Small intestine (tissue), 7 donors: ENCODE data around the gene HIBCH. TPM values are rescaled to one million over a fixed set of nuclear protein-coding genes. Genes with fewer than 3 reads are reported as not detected.

Source experiments
- DNase-seq, 2 donors: peaks; one replicate each; pipeline versions ENCODE4 v3.0.0 to v3.0.0-alpha.2; 2013
- FAIRE-seq: peaks from 2 replicates; lab custom pipeline; 2012; peaks lifted over from hg19 to GRCh38; lab: Jason Lieb, UNC
- H3K27ac ChIP-seq, 3 donors: one replicate each; pipeline ENCODE4 v1.5.1; 2013; ENCODE audit warnings: low read length in 2 of 3, mild to moderate bottlenecking in 2 of 3, control low read depth in 1 of 3, inconsistent platforms in 1 of 3, low read depth in 1 of 3, moderate library complexity in 1 of 3
- H3K27me3 ChIP-seq, 3 donors: one replicate each; pipeline ENCODE4 v1.6.1; 2013; ENCODE audit warnings: low read length in 3 of 3, inconsistent platforms in 1 of 3; ENCODE audit not compliant: control insufficient read depth in 3 of 3, insufficient read depth in 3 of 3
- H3K36me3 ChIP-seq, 3 donors: one replicate each; pipeline ENCODE4 v1.6.1; 2013; ENCODE audit warnings: low read length in 3 of 3, inconsistent platforms in 1 of 3, low read depth in 1 of 3, mild to moderate bottlenecking in 1 of 3, moderate library complexity in 1 of 3; ENCODE audit not compliant: control insufficient read depth in 3 of 3, insufficient read depth in 2 of 3
- H3K4me1 ChIP-seq, 3 donors: one replicate each; pipeline ENCODE4 v1.6.1; 2013; ENCODE audit warnings: low read length in 2 of 3, inconsistent platforms in 1 of 3, low read depth in 1 of 3, mild to moderate bottlenecking in 1 of 3, moderate library complexity in 1 of 3; ENCODE audit not compliant: control insufficient read depth in 3 of 3, insufficient read depth in 2 of 3
- H3K4me3 ChIP-seq, 3 donors: one replicate each; pipeline ENCODE4 v1.5.1; 2013; ENCODE audit warnings: low read length in 3 of 3, control low read depth in 1 of 3, inconsistent platforms in 1 of 3, low read depth in 1 of 3, mild to moderate bottlenecking in 1 of 3, moderate library complexity in 1 of 3
- H3K9me3 ChIP-seq, 2 donors: one replicate each; pipeline ENCODE4 v1.6.1; 2013; ENCODE audit warnings: low read depth in 1 of 2, low read length in 1 of 2; ENCODE audit not compliant: control insufficient read depth in 2 of 2, insufficient read depth in 1 of 2
- WGBS, 3 donors: extraction: QIAGEN DNeasy Blood & Tissue Kit; methylation state at CpG; one replicate each; pipeline ENCODE4 v1.1.7; 2013; 5-methylcytosine and 5-hydroxymethylcytosine counted together
- polyA plus RNA-seq, 4 donors: library from polyadenylated mRNA; stranded (reverse) in 3 of 4; unstranded in 1 of 4; fragments of 200-250 nt in 3 of 4; fragments of 120-200 nt in 1 of 4; gene quantifications; one replicate each; pipeline versions ENCODE4 v1.2.1 to v1.2.3, GENCODE V29; 2013
- donor health status: healthy with polysubstance abuse.
- donor health status: control.
- donor health status: control.
- donor health status: Bipolar disorder and iron deficiency.
- donor health status: healthy.

Gene HIBCH
- polyA plus RNA-seq, 4 donors = 27.0 to 48.6 (median 37.0) TPM

GRCh38 chr2:190177249-190178040 lies 142.2 kb downstream of the HIBCH start:
- Histone ChIP-seq H3K27ac (no peak overlapping the region), H3K9me3 (peaks cover 0 to 6% of the 10 kb centered on the region in 2 donors), H3K4me1 (peaks cover 0 to 12% (median 6%) of the 10 kb centered on the region in 3 donors), H3K27me3 (no peaks in the 10 kb centered on the region), H3K4me3 (no peak overlapping the region), H3K36me3 (no peaks in the 10 kb centered on the region)
- no peak for DNase-seq
- FAIRE-seq = no peak
- 89 to 93% (median 92%) methylated on average over 13 of the region's 13 CpGs for WGBS, 3 donors

- DNase-seq = no peak
- FAIRE-seq = no peak
- Histone ChIP-seq H3K4me3 (no peak overlapping the region), H3K27me3 (no peaks in the 10 kb centered on the region), H3K27ac (no peak overlapping the region), H3K36me3 (no peaks in the 10 kb centered on the region), H3K9me3 (peaks cover 0 to 6% of the 10 kb centered on the region in 2 donors), H3K4me1 (peaks cover 0 to 7% (median 4%) of the 10 kb centered on the region in 3 donors)
- WGBS, 3 donors = 83 to 93% (median 85%) methylated on average over 4 of the region's 4 CpGs
These were observed 146.2 kb downstream of the HIBCH start for GRCh38 chr2:190173392-190173791.

- peaks cover 0 to 14% of the 10 kb centered on the region in 2 donors for H3K9me3 ChIP-seq
- no peak overlapping the region for H3K4me3 ChIP-seq
- H3K36me3 ChIP-seq = no peaks in the 10 kb centered on the region
- no peak overlapping the region for H3K27ac ChIP-seq
- FAIRE-seq (no peak), DNase-seq (peak; percentile 53 to 82)
- H3K27me3 ChIP-seq = no peaks in the 10 kb centered on the region
- 6 to 52% (median 39%) methylated on average over 2 of the region's 2 CpGs for WGBS, 3 donors
- H3K4me1 ChIP-seq = peaks cover 0 to 7% (median 4%) of the 10 kb centered on the region in 3 donors
These were observed 149.0 kb downstream of the HIBCH start for GRCh38 chr2:190170673-190171072.

- WGBS, 3 donors = 69 to 72% (median 71%) methylated on average over 5 of the region's 5 CpGs
- Histone ChIP-seq H3K4me3 (no peak overlapping the region), H3K27ac (no peak overlapping the region), H3K27me3 (no peaks in the 10 kb centered on the region), H3K36me3 (no peaks in the 10 kb centered on the region), H3K4me1 (peaks cover 0 to 7% (median 4%) of the 10 kb centered on the region in 3 donors), H3K9me3 (peaks cover 0 to 18% of the 10 kb centered on the region in 2 donors)
- no peak for FAIRE-seq
- DNase-seq = no peak
These were observed 150.2 kb downstream of the HIBCH start for GRCh38 chr2:190169221-190170072.

- WGBS, 3 donors = 91 to 97% (median 91%) methylated on average over 5 of the region's 5 CpGs
- H3K27ac ChIP-seq = no peak overlapping the region
These were observed 151.9 kb downstream of the HIBCH start for GRCh38 chr2:190167702-190168101.

GRCh38 chr2:190165491-190165890 lies 154.1 kb downstream of the HIBCH start:
- FAIRE-seq = no peak
- H3K4me1 ChIP-seq = no peaks in the 10 kb centered on the region
- no peak overlapping the region for H3K27ac ChIP-seq
- H3K9me3 ChIP-seq = peaks cover 0 to 12% of the 10 kb centered on the region in 2 donors
- no peak overlapping the region for H3K4me3 ChIP-seq
- no peaks in the 10 kb centered on the region for H3K36me3 ChIP-seq
- H3K27me3 ChIP-seq = no peaks in the 10 kb centered on the region
- WGBS, 3 donors = 86 to 99% (median 90%) methylated on average over 1 of the region's 1 CpG
- DNase-seq = no peak

More at GRCh38 chr2:190167702-190168101, 151.9 kb downstream of the HIBCH start:
- no peak for DNase-seq
- H3K4me1 ChIP-seq = peaks cover 0 to 7% (median 4%) of the 10 kb centered on the region in 3 donors
- H3K27me3 ChIP-seq = no peaks in the 10 kb centered on the region
- no peak overlapping the region for H3K4me3 ChIP-seq
- FAIRE-seq = no peak
- no peaks in the 10 kb centered on the region for H3K36me3 ChIP-seq
- peaks cover 0 to 12% of the 10 kb centered on the region in 2 donors for H3K9me3 ChIP-seq

- H3K36me3 ChIP-seq = no peaks in the 10 kb centered on the region
- no peaks in the 10 kb centered on the region for H3K27me3 ChIP-seq
- 85 to 96% (median 86%) methylated on average over 10 of the region's 11 CpGs for WGBS, 3 donors
- peaks cover 0 to 8% of the 10 kb centered on the region in 2 donors for H3K9me3 ChIP-seq
- FAIRE-seq (no peak), DNase-seq (no peak)
- no peak overlapping the region for H3K4me3 ChIP-seq
- H3K4me1 ChIP-seq = no peaks in the 10 kb centered on the region
- H3K27ac ChIP-seq = no peak overlapping the region
These were observed 156.8 kb downstream of the HIBCH start for GRCh38 chr2:190162851-190163250.

GRCh38 chr2:190159453-190159852 lies 160.2 kb downstream of the HIBCH start:
- H3K27me3 ChIP-seq = no peaks in the 10 kb centered on the region
- WGBS, 3 donors = 67 to 94% (median 88%) methylated on average over 3 of the region's 3 CpGs
- H3K4me3 ChIP-seq = no peak overlapping the region
- H3K4me1 ChIP-seq = no peaks in the 10 kb centered on the region
- DNase-seq = no peak
- H3K9me3 ChIP-seq = no peaks in the 10 kb centered on the region
- H3K27ac ChIP-seq = no peak overlapping the region
- FAIRE-seq = no peak
- H3K36me3 ChIP-seq = no peaks in the 10 kb centered on the region
